Epidermal melanocyte (primary cell): ENCODE results near the gene CXCR4.

Source experiments
- DNase-seq: peaks from one replicate; pipeline ENCODE4 v3.0.0; 2011; ENCODE audit warnings: low spot score; ENCODE audit not compliant: insufficient read length

Gene CXCR4

DNA sequence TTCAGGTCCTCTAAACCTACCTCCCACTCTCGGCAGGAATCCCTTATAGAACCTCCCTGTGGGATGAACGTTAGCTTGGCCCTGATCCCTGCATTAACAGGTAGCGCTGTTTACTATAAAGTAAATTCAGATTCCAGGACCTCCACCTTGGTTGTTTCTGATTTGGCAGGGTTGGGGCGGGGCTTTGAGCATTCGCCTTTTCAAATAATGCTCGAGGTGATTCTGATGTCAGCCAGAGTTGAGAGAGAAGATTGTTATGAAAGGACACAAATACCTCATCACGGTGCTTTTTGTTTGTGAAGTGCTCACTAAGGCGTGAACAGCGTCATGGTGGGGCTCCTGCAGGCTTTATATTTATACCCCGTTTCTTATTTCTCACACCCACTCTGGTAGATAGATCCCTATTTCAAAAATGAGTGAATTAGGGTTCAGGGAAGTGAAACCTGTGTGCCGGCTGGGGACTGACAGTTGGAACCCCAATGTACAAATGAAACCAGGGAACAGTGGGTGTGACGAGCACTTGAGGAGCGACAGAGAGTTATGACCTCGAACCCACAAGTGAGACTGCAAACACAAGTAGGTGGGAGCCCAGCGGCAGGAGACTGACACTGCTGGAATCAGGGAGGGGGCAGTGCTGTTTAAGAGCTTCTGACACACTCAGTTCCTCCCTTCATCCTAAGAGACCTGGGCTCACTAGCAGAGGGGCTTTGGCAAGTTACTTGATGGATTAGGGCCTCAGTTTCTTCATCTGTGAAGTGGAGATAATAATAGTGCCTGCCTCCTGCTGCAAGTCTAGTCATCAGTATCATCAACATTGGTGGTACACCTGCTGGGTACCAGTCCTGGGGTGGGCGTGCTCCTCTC is 14.2 kb upstream of the CXCR4 start:
- DNase-seq: no peak

- no peak for DNase-seq
These were observed 13.6 kb upstream of the CXCR4 start for GRCh38 chr2:136131484-136131960.

- no peak for DNase-seq
These were observed 12.6 kb upstream of the CXCR4 start for GRCh38 chr2:136130511-136130910.

DNA sequence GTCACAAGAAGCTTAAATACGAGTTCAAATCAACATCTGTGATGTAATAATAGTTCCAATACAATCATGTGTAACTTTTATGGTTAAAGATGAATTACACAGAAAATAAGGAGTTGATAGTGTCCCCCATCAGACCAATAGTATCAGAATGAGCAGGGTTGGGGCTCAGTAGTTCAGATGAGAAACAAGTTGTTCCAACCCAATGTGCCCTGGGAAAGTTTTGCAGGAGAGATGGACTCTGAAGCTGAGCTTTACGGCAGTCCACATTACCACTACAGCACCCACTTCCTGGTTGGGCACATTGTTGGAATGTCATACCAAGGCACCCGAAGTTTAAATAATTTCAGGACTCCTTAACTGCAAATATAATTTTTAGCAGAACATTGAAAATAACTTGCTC is 12.1 kb upstream of the CXCR4 start:
- DNase-seq: no peak

DNA sequence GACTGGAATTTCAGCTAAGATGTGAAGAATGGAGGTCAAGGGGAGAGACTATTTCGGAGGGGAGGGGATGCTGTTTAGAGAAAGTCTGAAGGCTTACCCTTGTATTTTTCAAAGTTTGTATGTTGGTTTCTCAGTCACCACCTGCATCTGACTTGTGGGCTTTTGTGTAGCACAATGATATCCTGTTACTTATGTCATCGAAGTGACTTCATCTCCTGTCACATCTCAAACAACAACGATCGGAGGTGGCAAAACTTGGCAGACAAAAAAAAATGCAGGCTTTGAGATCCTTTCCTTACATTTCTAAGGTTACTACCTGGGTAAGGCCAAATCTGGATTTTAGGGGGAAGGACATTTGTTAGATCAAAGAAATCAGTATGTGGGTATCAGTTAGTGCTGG is 11.7 kb upstream of the CXCR4 start:
- no peak for DNase-seq

DNA sequence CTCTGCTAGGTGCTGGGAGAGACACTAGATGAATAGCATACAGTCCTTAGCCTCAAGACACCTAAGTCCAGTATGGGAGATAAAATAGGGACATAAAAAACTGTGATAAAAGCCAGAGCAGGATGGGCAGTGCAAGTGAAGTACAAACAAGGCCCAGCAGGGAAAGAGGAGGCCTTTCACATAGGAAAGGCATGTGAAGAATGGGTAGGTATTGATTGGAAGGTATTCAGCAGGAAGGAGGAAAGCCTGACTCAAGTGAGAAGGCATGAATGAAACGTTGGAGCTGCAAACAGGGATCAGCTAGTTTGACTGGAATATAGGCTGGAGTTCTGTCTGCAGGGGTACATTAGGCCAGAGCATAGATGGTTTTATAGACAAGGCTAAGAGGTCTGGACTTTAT is 11.0 kb upstream of the CXCR4 start:
- no peak for DNase-seq

GRCh38 chr2:136128366-136128765 is 10.4 kb upstream of the CXCR4 start:
- DNase-seq: no peak

GRCh38 chr2:136127356-136127755 is 9.4 kb upstream of the CXCR4 start:
- DNase-seq: no peak

- DNase-seq: no peak
These were observed 8.5 kb upstream of the CXCR4 start for GRCh38 chr2:136126421-136126926.

DNA sequence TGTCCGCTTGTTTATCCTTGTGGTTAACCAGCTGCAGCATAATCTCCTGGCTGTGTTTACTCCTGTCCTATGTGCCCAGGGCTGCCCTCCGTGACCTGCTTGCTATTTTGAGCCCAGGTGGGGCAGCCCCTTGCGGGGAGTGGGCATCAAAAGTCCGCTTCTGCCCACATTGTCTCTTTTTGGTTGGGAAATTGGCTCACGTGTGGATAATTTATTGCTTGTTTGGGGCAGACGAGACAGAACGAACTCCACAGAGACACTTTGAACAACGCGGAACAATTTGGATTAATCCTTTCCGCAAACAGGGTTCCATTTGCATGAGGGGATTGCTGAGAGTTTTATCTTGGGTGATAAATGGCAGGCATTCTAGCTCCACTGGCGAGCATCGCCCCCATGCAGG is 8.1 kb upstream of the CXCR4 start:
- DNase-seq: no peak

- no peak for DNase-seq
These were observed 7.3 kb upstream of the CXCR4 start for GRCh38 chr2:136125236-136125635.

GRCh38 chr2:136124805-136125204 is 6.9 kb upstream of the CXCR4 start:
- no peak for DNase-seq

- no peak for DNase-seq
These were observed 4.7 kb upstream of the CXCR4 start for GRCh38 chr2:136122661-136123060.

- no peak for DNase-seq
These were observed 3.4 kb upstream of the CXCR4 start for GRCh38 chr2:136121204-136121910.

DNA sequence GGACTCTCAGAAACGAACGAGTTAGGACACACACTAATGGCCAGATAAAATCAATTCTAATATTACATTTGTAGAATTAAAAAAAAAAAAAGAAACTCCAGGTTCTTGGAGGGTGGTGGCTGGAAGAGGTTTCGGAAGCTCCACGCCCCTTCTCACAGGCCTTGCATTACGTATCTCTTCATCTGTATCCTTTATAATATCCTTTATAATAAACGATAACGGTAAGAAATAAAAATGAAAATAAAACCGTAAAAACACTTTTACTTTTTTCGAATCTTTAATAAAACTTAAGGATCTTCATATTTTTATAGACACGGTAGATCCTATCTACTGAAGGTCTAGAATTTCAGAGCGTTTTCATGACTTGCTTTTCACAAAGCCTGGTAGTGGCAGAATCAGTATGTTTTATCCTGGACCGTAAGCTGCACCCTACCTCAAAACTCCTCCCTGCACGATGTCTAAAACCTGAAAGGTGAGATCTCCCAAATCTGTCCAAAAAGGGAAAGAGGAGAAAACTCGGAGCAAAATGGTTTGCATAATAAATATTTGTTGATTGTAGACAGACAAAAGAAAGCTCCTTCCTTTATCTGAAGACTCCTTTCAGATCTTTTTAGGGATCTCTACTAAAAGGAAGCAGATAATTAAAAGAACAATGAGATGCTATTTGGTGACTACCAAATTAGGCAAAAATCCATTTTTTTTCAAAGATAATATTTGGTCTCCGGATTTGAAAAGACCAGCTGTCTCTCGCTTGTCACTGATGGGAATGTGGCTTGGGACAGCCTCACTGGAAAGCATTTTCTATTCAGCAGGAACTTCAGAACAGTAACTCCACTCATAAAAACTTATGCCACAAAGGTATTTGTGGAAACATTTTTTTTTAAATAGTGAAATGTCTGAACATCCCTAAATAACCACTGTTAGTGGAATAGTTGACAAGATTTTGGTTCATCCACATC is 2.0 kb upstream of the CXCR4 start:
- no peak for DNase-seq

- DNase-seq: no peak
These were observed 1.1 kb upstream of the CXCR4 start for GRCh38 chr2:136118819-136119716.

DNA sequence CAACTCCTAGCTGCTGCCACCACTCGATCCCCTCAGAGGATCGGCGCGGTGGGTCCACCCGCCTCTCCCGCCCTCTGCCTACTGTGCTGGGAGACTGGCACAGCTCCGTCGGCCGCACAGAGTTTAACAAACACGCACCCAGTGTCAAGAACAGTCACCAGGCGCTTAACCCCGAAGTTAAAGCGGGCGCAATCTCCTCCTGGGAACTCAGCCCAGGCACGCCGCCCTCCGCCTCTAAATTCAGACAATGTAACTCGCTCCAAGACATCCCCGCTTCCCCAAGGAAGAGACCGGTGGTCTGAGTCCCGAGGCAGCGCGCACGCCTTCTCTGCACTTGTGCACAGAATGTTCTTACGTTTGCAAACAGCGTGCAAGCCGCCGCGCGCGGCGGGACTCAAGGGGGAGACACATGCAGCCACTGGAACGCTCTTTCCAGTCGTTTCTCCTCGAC is 533 bp downstream of the CXCR4 start:
- no peak for DNase-seq

GRCh38 chr2:136116813-136117390 is 1.0 kb downstream of the CXCR4 start:
- no peak for DNase-seq

- peak; percentile 11 for DNase-seq
These were observed 1.7 kb downstream of the CXCR4 start for GRCh38 chr2:136116151-136116812.
